SK-N-MC (cell line): ENCODE results near the gene MKX.

Source experiments
- EZH2 ChIP-seq: fragments of 200-600 bp; sonication (generic); IDR thresholded peaks from one replicate; pipeline ENCODE4 v1.6.1; 2017; ENCODE audit warnings: antibody characterized with exemption
- POLR2AphosphoS5 ChIP-seq: IDR thresholded peaks from 2 replicates; pipeline ENCODE4 v1.6.1; 2012; ENCODE audit warnings: mild to moderate bottlenecking, low read depth, low read length, borderline replicate concordance

DNA sequence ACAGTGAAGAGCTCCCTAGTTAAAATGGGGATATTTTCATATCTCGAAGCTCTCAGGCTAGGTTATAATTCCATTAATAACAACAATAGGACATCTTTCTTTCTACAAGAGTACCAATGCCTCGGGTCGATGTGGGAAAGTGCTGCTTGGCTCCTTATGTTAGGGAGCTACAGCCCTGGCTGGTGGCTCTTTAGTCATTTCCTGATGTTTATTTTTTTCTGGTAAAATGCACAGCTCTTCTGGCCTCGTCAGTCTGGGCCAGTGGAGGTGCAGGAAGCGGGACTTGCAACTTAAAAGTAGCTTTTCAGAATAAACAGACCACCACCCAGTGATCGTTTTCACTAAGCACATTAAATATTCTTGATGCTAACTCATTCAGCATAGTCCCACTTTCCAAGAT, 58.3 kb downstream of the MKX start:
- TF ChIP-seq POLR2AphosphoS5 (no peak), EZH2 (no peak)
